Activated CD8-positive, alpha-beta T cell treated with anti-CD3 and anti-CD28 coated beads for 36 hours (primary cell): ENCODE results near the gene ZDHHC24. TPM values are rescaled to one million over a fixed set of nuclear protein-coding genes. Genes with fewer than 3 reads are reported as not detected.

Experiments used
- ATAC-seq: fragments of 200-7000 bp; cut with Tn5 transposase; one replicate; pipeline ENCODE4 v1.10.0; 2021; ENCODE audit warnings: mild to moderate bottlenecking, moderate library complexity
- CTCF ChIA-PET: fragments of 350-600 bp; sonication (Branson Sonifier 250); formaldehyde crosslinking; loops from one replicate; lab custom pipeline; 2021; ENCODE audit warnings: antibody characterized with exemption; lab: Charles Lee
- POLR2A ChIA-PET: fragments of 350-600 bp; sonication (Branson Sonifier 250); formaldehyde crosslinking; loops from one replicate; lab custom pipeline; 2021; ENCODE audit warnings: antibody characterized with exemption; lab: Charles Lee
- DNase-seq: peaks from one replicate; pipeline ENCODE4 v3.0.0-alpha.2; 2020
- H3K27ac Mint-ChIP-seq: one replicate; pipeline ENCODE4 v1.8.0; 2021; ENCODE audit warnings: mild to moderate bottlenecking, mixed read lengths
- H3K27me3 Mint-ChIP-seq: one replicate; pipeline ENCODE4 v1.8.0; 2021; ENCODE audit warnings: mixed read lengths
- H3K36me3 Mint-ChIP-seq: one replicate; pipeline ENCODE4 v1.8.0; 2021; ENCODE audit warnings: low read depth, mixed read lengths
- H3K4me1 Mint-ChIP-seq: one replicate; pipeline ENCODE4 v1.8.0; 2021; ENCODE audit warnings: low read depth, mixed read lengths
- H3K4me3 Mint-ChIP-seq: one replicate; pipeline ENCODE4 v1.8.0; 2021; ENCODE audit warnings: mild to moderate bottlenecking, moderate library complexity, mixed read lengths
- H3K9me3 Mint-ChIP-seq: one replicate; pipeline ENCODE4 v1.8.0; 2021; ENCODE audit warnings: mixed read lengths
- CTCF ChIP-seq: fragments of 200-600 bp; IDR thresholded peaks from one replicate; pipeline ENCODE4 v1.8.0; 2022; ENCODE audit warnings: antibody characterized with exemption, mild to moderate bottlenecking
- intact Hi-C: fragments of 100-400 bp; cut with micrococcal nuclease; formaldehyde crosslinking; loops from one replicate; pipeline ENCODE4 v1.10.0; 2022
- total RNA-seq, 2 experiments: library from RNA; stranded (reverse); gene quantifications; one replicate each; pipeline ENCODE4 v1.2.3, GENCODE V29; 2021

ZDHHC24 gene
- total RNA-seq, 2 experiments from 2014 or later = 13.2 to 14.0 TPM

GRCh38 chr11:66524304-66525040 lies 21.4 kb downstream of the ZDHHC24 start:
- TF ChIP-seq CTCF = no peak
- no peak for ATAC-seq
- Mint-ChIP-seq H3K9me3 (no peaks in the 10 kb centered on the region), H3K27ac (no peak overlapping the region), H3K4me3 (no peak overlapping the region), H3K4me1 (no peaks in the 10 kb centered on the region), H3K36me3 (peaks cover 22% of the 10 kb centered on the region), H3K27me3 (no peaks in the 10 kb centered on the region)
- no peak for DNase-seq
- intact Hi-C loops = no loop called here
- ChIA-PET POLR2A (no interaction called here), CTCF (no interaction called here)

- Mint-ChIP-seq H3K27me3 (no peaks in the 10 kb centered on the region), H3K4me1 (no peaks in the 10 kb centered on the region), H3K36me3 (peaks cover 24% of the 10 kb centered on the region), H3K9me3 (no peaks in the 10 kb centered on the region), H3K4me3 (no peak overlapping the region), H3K27ac (no peak overlapping the region)
- CTCF ChIA-PET = no interaction called here
- no peak for TF ChIP-seq CTCF
- DNase-seq (no peak), ATAC-seq (no peak)
- POLR2A ChIA-PET = no interaction called here
- intact Hi-C loops = no loop called here
These were observed 22.2 kb downstream of the ZDHHC24 start for GRCh38 chr11:66523611-66524010.

DNA sequence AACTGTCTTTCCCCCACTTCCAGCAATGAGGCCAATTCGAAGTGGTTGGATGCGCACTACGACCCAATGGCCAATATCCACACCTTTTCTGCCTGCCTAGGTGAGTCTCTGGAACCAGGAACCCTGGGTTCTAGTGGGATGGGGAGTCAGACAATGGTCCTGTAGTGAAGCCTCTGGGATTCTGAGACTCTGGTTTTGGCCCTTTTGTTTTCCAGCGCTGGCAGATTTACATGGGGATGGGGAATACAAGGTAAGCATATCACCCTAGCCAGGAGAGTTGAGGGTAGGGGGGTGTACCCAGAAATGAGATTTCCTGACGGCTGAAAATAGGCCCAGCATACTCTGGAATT lies 34.9 kb downstream of the ZDHHC24 start:
- intact Hi-C loops = no loop called here
- H3K36me3 Mint-ChIP-seq = peaks cover 6% of the 10 kb centered on the region
- ATAC-seq (no peak), DNase-seq (no peak)
- H3K4me1 Mint-ChIP-seq = peaks cover 14% of the 10 kb centered on the region
- POLR2A ChIA-PET = interaction anchor here (0.6 to 1.0 kb wide), 2 partner anchors 22 to 51 kb away, joined by 3 read pairs; no protein-coding TSS in a partner anchor
- peak overlapping the region; percentile 93 for H3K4me3 Mint-ChIP-seq
- no peak for TF ChIP-seq CTCF
- no peaks in the 10 kb centered on the region for H3K9me3 Mint-ChIP-seq
- CTCF ChIA-PET = interaction anchor here (0.8 to 2.3 kb wide), 5 partner anchors 31 to 125 kb away, joined by 3 to 7 read pairs (median 3); partner anchors contain the start of gene DPP3
- H3K27ac Mint-ChIP-seq = no peak overlapping the region
- no peaks in the 10 kb centered on the region for H3K27me3 Mint-ChIP-seq

GRCh38 chr11:66510271-66510989 lies 35.4 kb downstream of the ZDHHC24 start, which contains the start of gene BBS1:
BBS1 (plus strand) TSS chr11:66510635; CDS start chr11:66510660, 25 bp downstream.
- H3K27me3 Mint-ChIP-seq = no peaks in the 10 kb centered on the region
- ChIA-PET CTCF (interaction anchor here (0.8 to 2.3 kb wide), 6 partner anchors 30 to 124 kb away, joined by 3 to 7 read pairs (median 4); partner anchors contain the start of gene DPP3), POLR2A (interaction anchor here (0.6 to 1.0 kb wide), 3 partner anchors 21 to 51 kb away, joined by 3 read pairs; partner anchors contain the start of gene ZDHHC24)
- no peaks in the 10 kb centered on the region for H3K9me3 Mint-ChIP-seq
- peak within 1 kb of the TSS; percentile 52 for H3K27ac Mint-ChIP-seq
- peak within 1 kb of the TSS; percentile 93 for H3K4me3 Mint-ChIP-seq
- ATAC-seq (peak; percentile 96), DNase-seq (peak; percentile 83)
- no peak for TF ChIP-seq CTCF
- H3K36me3 Mint-ChIP-seq = peaks cover 6% of the 10 kb centered on the region
- H3K4me1 Mint-ChIP-seq = peaks cover 14% of the 10 kb centered on the region
- intact Hi-C loops = no loop called here
